GM11168 (cell line): ENCODE measurements around the gene MIGA1.
"Not testable (repeated sequence)": the region's sequence is repeated elsewhere in the genome, so short reads cannot be mapped to it uniquely, and the experiment has no call there.

Experiments used
- in situ Hi-C: fragments of 300-500 bp; cut with MboI; formaldehyde crosslinking; loops from one replicate; pipeline ENCODE4 v1.12.0; 2022; ENCODE audit warnings: low sequenced_read_pairs; ENCODE audit not compliant: unreplicated experiment

The MIGA1 gene

GRCh38 chr1:77779529-77780281 lies at the start of gene MIGA1:
Gene MIGA1, plus strand, starts transcription at chr1:77779649. Its CDS starts 3,604 bp downstream, at chr1:77783253.
- in situ Hi-C loops: no loop called here

DNA sequence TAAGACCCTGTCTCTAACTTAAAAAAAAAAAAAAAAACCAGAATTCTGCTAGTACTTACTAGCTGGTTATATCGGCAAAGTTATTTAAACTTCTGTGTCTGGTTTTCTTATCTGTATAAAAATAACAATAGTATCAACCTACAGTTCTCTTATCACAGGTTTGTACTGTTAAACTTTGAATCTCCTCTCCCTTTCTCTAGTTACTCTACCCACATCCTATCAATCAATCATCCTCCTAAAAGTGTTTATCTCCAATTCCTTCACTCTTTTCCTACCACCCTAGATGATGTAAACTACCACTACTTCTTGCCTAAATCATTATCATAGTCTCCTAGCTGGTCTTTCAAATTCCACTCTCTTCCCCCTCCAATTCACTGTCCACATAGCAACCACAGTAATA lies 47.4 kb upstream of the MIGA1 start:
- in situ Hi-C loops: no loop called here

GRCh38 chr1:77739235-77739634 lies 40.2 kb upstream of the MIGA1 start:
- in situ Hi-C loops: no loop called here

DNA sequence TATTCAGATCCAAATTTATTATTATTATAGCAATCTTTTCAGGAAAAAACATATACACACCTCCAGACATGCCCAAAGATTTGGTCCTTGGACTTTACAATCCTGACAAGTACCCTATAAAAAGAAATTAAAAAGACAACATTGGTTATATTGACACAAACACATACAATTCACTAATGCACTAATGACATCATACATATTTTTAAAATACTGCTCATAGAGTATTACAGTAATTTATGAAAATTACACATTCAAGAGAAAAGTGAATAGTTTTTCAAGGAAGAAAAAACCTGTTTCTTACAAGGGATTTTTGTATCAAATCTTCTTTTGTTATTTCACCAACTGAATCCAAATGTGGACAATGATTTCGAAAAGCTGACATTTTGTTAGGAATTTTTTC lies 38.1 kb upstream of the MIGA1 start:
- in situ Hi-C loops: no loop called here

DNA sequence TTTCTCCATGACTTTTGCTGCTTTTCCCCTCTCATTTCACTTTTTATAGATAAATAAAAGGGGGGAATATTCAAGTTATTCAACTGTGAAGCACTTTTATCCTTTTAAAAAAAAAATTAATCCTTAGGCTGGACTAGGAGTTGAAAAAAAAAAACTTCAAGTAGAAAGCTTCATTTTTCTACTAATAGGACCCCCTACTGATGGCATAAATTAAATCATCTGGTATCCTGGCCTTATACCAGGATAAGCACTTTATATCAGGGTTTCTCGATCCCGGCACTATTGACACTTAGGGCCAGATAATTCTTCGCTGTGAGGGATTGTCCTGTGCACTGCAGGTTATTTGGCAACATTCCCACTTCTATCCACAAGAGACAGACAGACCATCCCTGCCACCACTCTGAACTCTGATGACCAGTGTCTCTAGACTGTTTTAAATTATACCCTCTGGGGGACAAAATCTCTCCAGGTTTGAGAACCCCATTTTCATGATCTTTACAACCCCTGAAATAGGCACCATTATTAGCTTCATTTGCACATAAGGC lies 37.4 kb upstream of the MIGA1 start:
- in situ Hi-C loops: no loop called here

- in situ Hi-C loops: no loop called here
Observed at GRCh38 chr1:77744576-77744975, 34.9 kb upstream of the MIGA1 start.

DNA sequence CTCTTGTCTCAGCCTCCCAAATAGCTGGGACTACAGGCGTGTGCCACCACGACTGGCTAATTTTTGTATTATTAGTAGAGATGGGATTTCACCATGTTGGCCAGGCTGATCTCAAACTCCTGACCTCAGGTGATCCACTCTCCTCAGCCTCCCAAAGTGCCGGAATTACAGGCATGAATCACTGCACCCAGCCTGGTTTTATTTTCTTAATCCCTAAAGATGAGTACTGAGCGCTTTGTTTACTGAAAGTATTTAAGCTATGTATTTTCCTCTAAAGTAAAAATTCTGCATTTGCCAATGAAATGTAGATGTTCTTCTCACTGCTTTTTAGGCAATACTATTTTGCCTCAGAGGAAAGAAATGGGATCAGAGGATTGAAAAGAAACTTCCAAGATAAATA lies 30.0 kb upstream of the MIGA1 start:
- in situ Hi-C loops: not testable (repeated sequence)

- in situ Hi-C loops: no loop called here
Observed at GRCh38 chr1:77756052-77756754, 23.2 kb upstream of the MIGA1 start.

- in situ Hi-C loops: no loop called here
Observed at GRCh38 chr1:77757066-77757584, 22.3 kb upstream of the MIGA1 start.

DNA sequence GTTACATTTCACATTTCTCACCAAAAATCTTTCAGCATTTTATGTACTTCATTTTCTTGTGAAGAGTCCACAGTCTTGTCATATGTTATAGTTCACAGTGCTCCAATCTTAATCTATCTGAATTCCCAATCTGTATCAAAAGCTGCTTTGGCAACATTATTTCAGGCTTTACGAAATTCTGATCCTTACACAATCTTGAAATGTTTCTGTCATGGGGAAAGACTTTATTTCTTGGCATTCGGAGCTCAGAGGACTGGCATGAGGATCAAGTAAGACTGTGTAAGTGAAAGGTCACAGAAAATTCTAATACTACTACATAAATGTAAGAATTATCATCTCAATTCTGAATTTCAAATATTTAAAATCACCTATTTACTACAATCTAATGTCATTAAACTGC lies 21.8 kb upstream of the MIGA1 start:
- in situ Hi-C loops: no loop called here

- in situ Hi-C loops: no loop called here
Observed at GRCh38 chr1:77759071-77760028, 20.1 kb upstream of the MIGA1 start, which contains the start of gene USP33. Gene USP33, minus strand, starts transcription at chr1:77759852. Its CDS starts 18,155 bp downstream, at chr1:77741697.

DNA sequence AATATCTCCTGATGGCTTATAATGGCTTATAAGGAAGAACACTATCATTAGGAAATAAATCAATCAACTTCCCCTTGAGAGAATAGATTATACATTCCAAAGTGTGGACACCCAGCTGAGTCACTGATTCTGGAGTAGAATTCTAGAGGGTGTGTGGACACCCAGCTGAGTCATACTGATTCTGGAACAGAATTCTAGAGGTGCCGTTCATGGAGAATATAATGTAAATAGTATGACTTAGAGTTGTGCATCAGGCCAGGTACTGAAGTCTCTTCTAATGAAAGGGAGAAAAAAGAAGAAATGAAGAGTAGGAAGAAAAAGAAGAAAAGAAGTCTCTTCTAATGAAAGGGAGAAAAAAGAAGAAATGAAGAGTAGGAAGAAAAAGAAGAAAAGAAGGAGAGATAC lies 17.4 kb upstream of the MIGA1 start:
- in situ Hi-C loops: no loop called here

GRCh38 chr1:77768006-77768405 lies 11.4 kb upstream of the MIGA1 start:
- in situ Hi-C loops: no loop called here

GRCh38 chr1:77776007-77776700 lies 3.3 kb upstream of the MIGA1 start:
- in situ Hi-C loops: no loop called here

DNA sequence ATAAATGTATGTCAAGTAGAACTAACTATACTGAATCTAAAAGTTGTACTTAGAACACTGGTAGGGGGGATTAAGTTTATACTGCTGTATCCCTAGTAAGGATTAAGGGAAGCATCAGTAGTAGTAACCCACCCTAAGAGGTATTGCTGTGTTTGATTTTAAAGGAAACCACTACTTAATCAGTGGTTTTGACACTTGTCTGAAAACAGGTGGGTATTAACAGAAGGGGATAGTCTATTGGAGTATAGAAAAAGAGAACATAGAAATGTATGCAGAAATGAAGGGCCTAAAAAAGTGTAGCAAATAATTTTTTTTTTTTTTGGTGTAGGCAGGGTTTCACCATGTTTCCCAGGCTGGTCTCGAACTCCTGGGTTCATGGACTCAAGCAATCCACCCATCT lies 2.2 kb downstream of the MIGA1 start:
- in situ Hi-C loops: no loop called here

GRCh38 chr1:77783141-77783540 lies 3.7 kb downstream of the MIGA1 start:
- in situ Hi-C loops: no loop called here

GRCh38 chr1:77786093-77786741 lies 6.8 kb downstream of the MIGA1 start:
- in situ Hi-C loops: not testable (repeated sequence)

DNA sequence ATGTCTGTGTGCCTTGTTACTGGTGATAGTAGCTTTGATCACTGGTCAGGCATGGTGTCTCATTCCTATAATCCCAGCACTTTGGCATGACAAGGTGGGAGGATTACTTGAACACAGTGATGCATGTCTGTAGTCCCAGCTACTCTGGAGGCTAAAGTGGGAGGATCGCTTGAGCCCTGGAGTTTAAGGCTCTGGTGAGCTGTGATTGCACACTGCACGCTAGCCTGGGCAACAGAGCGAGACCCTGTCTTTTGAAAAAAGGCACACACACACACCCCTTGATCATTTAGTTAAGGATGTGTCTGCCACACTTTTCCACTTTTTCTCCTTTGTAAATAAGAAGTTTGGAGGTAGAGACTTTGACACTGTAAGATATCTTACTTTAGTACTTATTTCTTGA lies 15.1 kb downstream of the MIGA1 start:
- in situ Hi-C loops: no loop called here
